Bladder microvascular endothelial cell (primary cell): ENCODE measurements around the gene FAM25G. TPM values are rescaled to one million over a fixed set of nuclear protein-coding genes. Genes with fewer than 3 reads are reported as not detected.

ENCODE experiments used
- total RNA-seq: library from RNA; depleted of rRNA; stranded (reverse); fragments of >200 nt; gene quantifications from 2 replicates; pipeline ENCODE4 v1.2.3, GENCODE V29; 2014

Gene FAM25G
- not detected in 2 replicates for total RNA-seq

GRCh38 chr10:47491600-47491999, at the start of gene FAM25G:
TSS of gene FAM25G (minus strand) at chr10:47491700. CDS start at chr10:47491674, 26 bp downstream.

GRCh38 chr10:47523475-47523874, 32.0 kb upstream of the FAM25G start, which contains the start of gene AGAP9:
TSS of gene AGAP9 (minus strand) at chr10:47523638. CDS start at chr10:47523526, 112 bp downstream.

GRCh38 chr10:47483923-47484322, 7.6 kb downstream of the FAM25G start, which contains the start of gene ANXA8:
TSS of gene ANXA8 (minus strand) at chr10:47484115. CDS start at chr10:47483933, 182 bp downstream.

Other genes with a start within 250 kb of the FAM25G start
- not detected in 2 replicates for gene GDF10, start 191.5 kb downstream of the FAM25G start, total RNA-seq
- not detected in 2 replicates for gene GDF2, start 169.2 kb downstream of the FAM25G start, total RNA-seq
- gene RBP3, start 143.3 kb downstream of the FAM25G start, total RNA-seq, result not detected in 2 replicates
- 0.13 TPM in 1 of 2 replicates, not detected in the other for gene ZNF488, start 107.4 kb downstream of the FAM25G start, total RNA-seq
- not detected in 2 replicates for gene ANXA8, start 7.6 kb downstream of the FAM25G start, total RNA-seq
- gene AGAP9, start 31.9 kb upstream of the FAM25G start, total RNA-seq, result 0.16 and 1.8 TPM in 2 replicates